Activated CD8-positive, alpha-beta memory T cell treated with anti-CD3 and anti-CD28 coated beads, Interleukin-2, amount 50 U/mL, for 24 hours (primary cell): ENCODE results near the gene KHK.
A peak's percentile ranks its signal among the peaks of the same experiment; 100 is the strongest.

Source experiments
- DNase-seq: peaks from one replicate; pipeline ENCODE4 v3.0.0-alpha.2; 2020; ENCODE audit errors: extremely low read depth

The KHK gene

DNA sequence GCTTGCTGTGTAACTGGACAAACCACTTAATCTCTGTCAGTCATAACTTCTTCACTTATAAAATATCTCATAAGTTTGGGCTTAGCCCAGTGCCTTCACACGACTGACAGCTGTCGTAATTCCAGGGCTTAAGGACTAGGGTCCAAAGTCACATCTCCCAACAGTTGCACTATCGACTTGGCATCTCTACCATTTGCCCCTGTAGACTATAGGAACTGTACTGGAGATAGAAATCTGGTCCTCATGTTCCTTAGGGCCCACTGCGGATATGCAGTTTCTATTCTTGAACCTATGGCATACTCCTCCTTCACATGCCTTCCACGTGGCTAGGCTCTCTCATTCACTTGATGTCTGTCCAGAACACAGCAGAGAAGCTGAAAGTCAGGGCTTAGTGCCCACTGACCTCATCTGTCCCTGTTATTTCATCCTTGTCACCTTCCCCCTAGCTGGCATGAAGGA, 39.7 kb downstream of the KHK start:
- no peak for DNase-seq

GRCh38 chr2:27127883-27128667, 41.5 kb downstream of the KHK start:
- no peak for DNase-seq

GRCh38 chr2:27128668-27129571, 42.3 kb downstream of the KHK start:
- DNase-seq = no peak

- no peak for DNase-seq
Observed at GRCh38 chr2:27130396-27130795, 43.8 kb downstream of the KHK start.

GRCh38 chr2:27131429-27131828, 44.9 kb downstream of the KHK start:
- DNase-seq = no peak

DNA sequence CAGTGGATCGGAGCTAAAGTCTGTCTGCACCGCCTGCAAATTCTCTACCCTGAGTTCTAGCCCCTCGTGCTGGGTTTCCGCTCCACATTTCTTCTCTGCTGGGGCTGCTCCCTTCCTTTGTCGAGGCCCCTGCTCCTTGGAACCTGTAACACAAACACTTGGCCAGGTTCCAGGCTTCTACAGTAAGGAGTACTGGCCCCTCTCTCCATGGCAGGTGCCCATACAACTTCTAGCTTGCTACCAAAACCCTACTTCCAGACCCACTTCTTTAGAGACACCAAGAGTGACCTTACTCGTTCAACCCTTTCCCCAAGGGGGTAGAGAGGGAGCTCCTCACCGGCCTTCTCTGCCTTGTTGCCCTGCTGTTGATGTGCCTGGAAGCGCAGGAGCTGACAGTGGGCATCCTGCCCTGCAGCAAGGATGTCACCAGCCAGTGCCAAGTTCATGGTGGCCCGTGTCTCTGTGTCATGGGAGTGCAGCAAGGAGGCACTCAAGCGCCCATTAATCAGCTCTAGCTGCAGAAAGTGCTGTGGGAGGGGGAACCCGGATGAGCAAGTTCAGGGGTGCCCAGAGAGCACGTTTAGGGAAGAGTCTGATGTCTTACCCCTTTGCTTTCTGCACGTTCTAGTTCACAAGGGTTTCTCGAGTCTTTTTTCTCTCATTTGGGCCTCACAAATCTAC, 46.8 kb downstream of the KHK start:
- DNase-seq = no peak

DNA sequence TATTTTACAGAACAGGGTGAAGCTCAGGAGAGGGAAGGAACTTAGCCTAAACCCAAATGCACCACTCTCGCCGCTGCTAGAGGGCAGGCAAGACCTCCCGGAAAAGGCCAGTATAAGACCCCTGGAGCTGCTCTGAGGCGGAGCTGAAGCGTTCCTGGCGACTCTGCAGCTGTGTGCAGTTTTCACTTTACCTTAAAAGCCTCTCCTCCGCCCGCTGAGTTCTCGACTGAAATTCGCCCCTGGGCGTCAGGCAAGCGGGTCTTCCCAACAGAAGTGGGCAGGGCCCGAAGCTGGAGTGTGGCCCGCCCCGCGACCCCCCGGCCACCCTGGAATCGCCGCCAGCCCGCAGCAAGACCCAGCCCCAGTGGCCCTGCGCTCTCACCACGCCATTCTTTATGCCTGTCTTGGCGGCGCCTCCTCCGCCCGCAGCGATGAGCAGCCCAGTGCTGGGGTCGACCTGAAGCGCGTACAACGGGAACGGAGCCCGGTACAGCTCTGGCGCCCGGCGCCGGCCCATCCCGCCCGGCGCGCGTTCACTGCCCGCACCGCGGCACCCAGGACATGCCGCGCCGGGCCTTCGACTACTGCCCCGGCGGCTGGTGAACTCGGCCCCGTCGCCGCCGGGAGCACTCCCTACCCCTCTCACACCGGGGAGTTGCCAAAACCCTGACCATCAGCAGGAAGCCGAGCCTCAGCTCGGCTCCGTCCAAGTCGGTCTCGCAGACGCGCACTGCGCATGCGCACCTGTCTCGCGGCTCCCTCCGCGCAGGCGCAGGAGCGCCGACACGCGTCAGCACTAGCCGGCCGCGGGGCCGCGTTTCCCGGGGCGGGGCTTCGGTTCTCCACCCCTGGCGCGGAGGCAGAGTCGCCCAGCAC, 47.6 kb downstream of the KHK start, which contains the start of gene PREB:
Gene PREB (minus strand): TSS at position 732 of the 876 bp plus-strand sequence. CDS start 215 bp downstream, at position 517.
- DNase-seq = peak; percentile 89

DNA sequence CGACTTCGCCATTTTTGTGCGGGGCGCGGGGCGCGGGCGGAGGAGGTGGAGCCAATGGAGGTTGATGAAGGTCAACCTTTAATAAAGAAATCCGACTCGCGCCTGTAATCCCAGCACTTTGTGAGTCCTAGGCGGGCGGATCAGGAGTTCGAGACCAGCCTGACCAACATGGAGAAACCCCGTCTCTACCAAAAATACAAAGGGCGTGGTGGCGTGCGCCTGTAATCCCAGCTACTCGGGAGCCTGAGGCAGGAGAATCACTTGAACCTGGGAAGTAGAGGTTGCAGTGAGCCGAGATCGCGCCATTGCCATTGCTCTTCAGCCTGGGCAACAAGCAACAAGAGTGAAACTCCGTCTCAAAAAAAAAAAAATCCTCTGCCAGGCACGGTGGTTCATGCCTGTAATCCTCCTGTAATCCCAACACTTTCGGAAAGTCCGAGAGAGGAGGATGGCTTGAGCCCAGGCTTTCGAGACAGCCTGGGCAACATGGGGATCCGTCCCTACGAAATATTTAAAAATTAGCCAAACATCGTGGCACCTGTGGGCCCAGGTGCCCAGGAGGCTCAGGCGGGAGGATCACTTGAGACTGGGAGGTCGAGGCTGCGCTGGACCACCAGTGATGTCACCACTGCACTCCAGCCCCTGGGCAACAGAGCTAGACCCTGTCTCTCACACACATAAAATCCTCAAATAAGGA, 48.4 kb downstream of the KHK start:
- no peak for DNase-seq

DNA sequence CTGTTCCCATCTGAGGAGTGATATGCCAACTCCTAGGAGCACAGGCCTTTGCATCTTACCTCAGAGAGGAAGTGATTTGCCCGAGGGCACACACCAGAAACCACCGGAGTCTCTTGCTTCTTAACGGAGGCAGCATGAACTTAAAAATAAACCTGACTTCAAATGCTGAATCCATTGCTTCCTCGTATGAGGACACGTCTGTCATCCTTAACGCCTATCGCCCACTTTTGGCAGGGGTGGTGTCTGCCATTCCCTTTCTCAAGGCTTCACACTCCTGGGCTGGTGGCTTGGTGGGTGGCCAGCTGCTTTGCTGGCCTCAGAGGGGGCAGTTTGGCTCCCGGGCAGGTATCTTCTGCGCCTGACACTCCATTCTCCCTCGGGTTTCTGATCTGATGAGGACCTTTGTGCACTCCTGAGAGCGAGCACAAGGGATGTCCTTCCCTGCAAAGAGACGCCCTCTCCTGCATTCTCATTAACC, 48.9 kb downstream of the KHK start:
- no peak for DNase-seq

DNA sequence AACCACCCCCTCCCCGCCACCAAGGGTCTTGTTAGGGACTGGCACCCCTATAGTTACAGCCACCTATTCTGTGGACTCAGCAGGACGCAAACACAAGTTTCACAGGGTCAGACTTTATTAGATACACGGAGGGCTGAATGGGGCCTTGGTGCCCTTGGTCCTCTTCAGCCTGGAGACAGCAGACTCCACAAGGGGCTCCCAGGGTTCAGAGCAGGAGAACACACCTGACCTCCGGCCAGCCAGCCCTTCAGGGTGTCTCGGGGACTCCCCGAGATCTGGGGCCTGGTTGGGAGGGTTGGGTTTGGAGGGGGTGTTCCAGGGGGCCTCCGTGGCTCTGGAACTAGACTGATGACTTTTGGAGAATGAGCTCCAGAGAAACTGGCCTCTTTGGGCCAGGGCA, 50.2 kb downstream of the KHK start:
- DNase-seq = no peak

- DNase-seq = no peak
Observed at GRCh38 chr2:27137322-27137935, 50.9 kb downstream of the KHK start.

DNA sequence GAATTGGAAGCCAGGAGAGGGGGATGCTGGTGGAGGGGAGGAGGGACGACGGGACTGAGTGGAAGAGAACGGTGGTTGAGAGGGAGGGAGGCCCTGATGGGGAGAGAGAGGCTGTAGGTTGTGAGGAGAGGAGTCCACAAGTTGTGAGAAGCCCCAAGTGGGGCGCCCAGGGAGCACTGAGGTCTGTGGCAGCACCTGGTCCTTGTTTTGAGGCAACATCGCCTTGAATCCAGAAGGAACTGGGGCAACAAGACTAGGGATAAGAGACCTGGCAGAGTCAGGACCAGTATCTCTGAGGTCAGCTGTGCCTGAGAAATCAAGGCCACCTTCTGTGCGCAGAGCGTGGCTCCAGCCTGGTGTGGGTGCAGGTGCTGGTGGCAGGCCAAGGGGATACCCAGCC, 51.5 kb downstream of the KHK start:
- DNase-seq = no peak

- no peak for DNase-seq
Observed at GRCh38 chr2:27139310-27139709, 52.7 kb downstream of the KHK start, which contains the start of gene PRR30. Gene PRR30, minus strand, starts transcription at chr2:27139410. Its CDS starts 1,081 bp downstream, at chr2:27138329.

GRCh38 chr2:27143285-27143684, 56.7 kb downstream of the KHK start:
- DNase-seq = no peak

DNA sequence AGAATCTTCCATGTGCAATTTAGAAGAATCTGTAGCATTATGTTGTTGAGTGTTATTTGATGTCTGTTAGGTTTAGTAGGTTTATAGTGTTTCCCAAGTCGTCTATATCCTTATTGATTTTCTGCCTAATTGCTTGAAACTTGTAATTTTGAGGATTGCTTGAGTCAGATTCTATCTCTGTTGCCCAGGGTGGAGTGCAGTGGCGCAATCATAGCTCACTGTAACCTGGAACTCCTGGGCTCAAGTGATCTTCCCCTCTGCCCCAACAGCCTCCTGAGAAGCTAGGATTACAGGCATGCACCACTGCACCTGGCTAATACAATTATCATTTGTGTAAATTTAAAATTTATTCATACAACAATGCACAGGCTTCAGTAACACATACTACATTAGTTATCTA, 59.1 kb downstream of the KHK start:
- no peak for DNase-seq

DNA sequence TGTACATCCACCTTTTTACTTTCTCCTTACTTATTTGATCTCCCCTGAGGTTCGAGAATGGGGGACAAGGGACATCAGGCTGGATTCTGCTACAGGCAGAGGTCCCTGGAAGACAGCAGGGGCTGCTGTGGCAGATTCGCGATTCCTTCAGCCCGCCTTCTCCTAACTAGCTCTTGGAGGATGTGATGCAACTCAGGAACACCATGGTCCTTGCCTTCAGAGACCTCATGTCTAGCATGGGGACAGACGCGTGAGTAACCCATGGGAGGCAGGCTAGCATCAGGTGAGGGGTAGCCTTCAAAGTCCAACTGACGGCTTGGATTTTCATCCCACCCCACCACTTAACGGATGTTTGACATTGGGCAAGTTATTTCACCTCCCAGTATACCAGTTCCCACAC, 61.4 kb downstream of the KHK start:
- DNase-seq = no peak

DNA sequence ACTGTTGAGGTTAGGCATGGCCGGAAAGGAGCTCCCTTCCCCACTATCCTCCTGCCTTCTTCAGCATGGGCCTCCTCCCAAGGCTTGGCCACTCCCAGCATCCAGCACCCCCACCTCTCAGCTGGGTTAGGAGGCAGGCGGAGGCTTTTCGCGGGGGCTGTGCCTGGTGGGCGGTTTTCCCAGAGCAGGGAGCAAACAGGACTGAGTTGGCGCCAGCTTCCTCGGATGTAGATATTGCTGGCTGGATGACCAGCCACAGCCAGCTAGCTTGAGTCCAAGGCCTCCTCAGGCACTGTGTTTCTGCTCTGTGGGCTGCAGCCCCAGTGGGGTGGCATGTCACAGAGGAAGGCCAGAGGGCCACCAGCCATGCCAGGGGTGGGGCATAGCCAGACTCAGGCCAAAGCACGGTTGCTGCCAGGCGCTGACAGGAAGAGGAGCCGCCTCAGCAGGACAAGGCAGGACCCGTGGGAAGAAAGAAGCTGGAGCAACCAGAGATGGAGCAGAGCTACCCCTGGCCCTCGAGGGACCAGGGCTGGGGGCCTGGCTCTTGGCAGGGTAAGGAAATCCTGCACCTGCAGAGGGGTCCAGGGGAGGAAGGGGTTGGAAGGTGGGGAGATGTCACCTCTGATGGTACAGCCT, 62.3 kb downstream of the KHK start, which contains the start of gene TCF23:
Gene TCF23 (plus strand): TSS at position 204 of the 639 bp plus-strand sequence. CDS start 130 bp downstream, at position 334.
- DNase-seq = no peak

DNA sequence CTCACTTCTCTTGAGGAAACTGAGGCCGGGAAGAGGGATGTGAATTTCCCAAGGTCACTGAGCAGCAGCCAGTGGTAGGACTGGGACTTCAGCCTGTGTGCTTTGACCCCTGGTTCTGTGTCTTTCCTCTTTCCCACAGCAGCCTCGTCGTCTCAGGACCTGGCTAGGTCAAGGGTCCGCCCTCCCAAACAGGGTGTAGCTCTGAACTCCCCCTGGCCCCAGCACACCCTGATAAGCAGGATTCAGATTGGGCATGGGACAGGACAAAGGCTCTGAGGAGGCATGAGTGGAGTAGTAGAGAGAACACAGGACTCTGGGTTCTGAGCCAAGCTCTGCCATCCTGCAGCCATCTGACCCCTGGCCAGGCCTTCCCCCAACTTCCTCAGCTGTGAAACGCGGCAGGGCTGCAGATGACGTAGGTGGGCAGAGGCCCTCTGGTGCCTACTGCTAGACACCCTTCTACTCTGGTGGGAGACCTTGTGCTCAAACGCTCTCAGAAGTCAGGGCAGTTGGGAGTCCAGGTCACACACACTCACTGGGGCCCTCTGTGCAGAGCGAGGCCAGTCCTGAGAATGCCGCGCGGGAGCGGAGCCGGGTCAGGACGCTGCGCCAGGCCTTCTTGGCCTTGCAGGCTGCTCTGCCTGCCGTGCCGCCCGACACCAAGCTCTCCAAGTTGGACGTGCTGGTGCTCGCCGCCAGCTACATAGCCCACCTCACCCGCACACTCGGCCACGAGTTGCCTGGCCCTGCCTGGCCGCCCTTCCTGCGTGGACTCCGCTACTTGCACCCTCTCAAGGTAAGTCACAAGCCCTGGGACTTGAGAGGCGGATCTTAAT, 63.2 kb downstream of the KHK start:
- no peak for DNase-seq
